ENCODE measurements around the gene C16orf82.
"Not testable (repeated sequence)": the region's sequence is repeated elsewhere in the genome, so short reads cannot be mapped to it uniquely, and the experiment has no call there.

Gene C16orf82

DNA sequence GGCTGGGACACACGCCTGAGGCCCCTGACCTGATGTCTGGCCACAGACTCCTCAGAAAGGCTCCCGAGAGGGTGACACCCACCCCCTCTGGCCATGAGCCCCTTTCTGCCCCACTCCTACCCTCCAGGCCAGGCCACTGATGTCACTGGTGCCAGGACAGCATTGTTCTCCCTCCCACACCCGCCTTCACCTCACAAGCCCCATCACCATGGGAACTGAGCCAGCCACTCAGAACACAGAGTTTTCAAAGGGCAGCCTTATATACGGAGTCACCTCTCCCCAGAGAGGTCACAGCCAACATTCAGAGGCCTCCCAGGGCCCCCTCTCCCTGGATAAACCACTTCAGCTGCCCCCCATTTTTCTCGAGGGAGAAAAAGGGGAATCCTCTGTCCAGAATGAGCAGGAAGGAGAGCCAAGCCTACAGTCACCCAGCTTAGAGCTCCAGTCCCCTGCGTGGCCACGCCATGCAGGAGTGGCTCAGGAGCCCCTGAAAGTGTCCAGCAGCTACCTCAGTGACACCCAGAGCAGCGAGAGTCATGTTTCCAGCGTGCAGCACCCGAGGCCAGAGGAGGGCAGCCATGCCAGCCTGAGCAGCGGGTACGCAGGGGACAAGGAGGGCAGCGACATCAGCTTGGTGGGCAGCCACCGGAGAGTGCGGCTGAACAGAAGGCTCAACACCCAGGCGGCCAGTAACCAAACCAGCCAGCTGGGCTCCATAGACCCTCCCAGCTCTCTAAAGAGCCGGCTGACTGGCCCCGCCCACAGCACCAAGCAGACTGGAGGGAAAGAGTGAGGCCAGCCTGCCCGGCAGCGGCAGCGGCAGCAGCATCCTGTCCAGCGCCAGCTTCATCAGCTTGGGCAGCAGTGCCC, at the start of gene C16orf82:
Gene C16orf82 (plus strand): TSS at position 260 of the 870 bp plus-strand sequence.
- no peak for DNase-seq

DNA sequence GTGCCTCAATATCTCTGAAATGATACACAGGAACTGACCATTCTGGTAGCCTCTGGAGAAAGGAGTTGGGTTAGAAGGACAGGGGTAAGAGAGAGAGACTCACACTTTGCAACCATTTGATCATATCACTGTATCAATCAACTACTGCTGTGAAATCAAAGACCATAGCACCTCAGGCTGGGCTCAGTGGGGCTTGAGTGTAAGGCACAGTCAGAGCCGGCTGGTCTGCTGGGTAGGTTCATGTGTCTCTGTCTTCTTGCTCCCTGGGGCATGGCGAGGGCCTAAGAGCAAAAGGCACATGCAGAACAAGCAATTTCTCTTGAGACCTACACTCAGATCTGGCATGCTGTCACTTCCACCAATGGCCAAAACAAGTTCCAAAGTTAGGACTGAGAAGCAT, 46.7 kb upstream of the C16orf82 start:
- no peak for DNase-seq

DNA sequence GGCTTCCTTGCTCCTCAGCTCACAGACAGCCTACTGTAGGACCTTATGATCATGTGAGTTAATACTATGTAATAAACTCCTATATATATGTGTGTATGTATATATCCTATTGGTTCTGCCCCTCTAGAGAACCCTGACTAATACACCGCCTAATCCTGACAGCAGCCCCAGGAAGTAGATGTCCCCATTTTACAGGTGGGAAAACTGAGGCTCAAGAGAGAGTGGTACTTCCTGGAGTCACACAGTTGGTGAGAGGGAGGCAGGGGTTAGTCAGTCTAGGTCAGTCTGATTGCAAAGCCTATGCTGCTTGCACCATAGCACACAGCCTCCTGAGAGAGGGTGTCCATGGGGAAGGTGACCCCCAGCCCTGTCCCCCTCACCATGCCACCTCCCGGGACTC, 42.7 kb upstream of the C16orf82 start:
- no peak for DNase-seq

DNA sequence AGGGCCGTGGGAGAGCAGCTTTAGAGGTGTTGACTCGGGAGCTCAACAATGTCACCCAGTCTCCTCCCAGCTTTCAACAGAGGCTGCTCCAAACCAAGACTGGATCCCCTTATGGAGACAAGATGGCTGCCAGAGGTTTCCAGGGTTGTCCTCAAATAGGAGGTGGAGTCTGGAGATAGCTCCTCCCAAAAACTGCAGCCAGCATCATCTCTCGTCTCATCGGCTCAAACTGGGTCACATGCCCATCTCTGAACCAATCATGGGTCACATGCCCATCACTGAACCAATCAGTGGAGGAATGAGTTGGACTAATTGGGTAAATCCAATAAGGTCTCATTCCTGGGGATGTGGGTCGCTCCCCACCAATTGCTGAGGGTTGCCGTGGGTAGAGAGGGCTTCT, 41.1 kb upstream of the C16orf82 start:
- no peak for DNase-seq

DNA sequence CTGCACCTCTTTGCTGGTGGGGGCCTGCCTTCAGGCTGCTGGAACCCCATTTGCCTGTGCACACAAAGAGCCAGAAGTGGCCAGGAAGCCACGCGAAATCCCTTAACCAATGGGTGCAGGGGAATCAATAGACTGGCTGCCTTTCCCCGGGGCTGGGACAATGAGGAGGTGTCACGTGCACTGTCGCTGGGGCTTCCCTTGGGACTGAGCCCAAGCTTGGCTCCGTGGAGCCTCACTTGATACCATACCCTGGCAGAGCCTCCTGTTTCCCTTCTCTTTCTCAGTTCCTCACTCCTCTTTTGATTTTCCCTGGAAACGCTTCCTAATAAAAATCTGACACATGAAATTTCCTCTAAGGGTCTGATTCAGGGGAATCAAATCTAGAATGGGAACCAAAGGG, 38.8 kb upstream of the C16orf82 start:
- DNase-seq: no peak

DNA sequence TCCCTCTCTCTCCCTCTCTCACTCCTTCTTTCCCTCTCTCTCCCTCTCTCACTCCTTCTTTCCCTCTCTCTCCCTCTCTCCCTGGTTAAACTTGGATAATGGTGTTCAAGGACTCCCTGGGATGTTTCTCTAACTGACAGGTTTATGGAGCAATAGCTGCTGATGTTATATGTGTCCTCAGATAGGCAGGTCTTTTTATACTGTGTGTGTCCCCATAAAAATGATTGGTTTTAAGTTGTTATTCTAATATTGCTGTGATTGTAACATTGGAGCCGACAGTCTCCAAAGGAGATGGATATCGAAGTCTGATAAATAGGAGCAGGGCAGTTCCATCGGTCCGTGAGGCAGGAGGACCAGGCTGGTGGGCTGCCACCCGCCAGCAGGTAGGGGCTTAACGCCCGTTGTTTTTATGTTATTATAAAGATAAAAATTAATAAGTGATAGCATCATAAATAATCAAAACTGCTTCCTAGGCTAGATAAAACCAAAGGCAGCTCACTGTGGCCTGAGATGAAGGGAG, 38.1 kb upstream of the C16orf82 start:
- no peak for DNase-seq

DNA sequence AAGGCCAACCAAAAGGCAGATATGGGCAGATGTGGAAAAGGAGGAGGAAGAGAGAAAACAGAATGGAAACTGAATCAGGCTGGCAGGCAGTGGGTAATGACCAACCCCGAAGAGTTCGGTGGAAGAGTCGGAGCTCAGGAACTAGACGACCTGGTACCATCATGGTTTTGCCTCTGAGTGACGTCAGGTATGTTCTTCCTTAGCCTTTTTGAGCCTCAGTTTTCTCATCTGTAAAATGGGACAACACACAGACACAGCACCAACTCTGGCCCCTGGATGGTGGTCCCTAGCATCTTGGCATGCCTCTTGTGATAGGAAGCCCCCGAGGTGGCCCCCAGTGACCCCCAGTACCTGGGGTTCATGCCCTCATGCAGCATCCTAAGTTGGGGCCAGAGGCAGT, 37.2 kb upstream of the C16orf82 start:
- DNase-seq: no peak

DNA sequence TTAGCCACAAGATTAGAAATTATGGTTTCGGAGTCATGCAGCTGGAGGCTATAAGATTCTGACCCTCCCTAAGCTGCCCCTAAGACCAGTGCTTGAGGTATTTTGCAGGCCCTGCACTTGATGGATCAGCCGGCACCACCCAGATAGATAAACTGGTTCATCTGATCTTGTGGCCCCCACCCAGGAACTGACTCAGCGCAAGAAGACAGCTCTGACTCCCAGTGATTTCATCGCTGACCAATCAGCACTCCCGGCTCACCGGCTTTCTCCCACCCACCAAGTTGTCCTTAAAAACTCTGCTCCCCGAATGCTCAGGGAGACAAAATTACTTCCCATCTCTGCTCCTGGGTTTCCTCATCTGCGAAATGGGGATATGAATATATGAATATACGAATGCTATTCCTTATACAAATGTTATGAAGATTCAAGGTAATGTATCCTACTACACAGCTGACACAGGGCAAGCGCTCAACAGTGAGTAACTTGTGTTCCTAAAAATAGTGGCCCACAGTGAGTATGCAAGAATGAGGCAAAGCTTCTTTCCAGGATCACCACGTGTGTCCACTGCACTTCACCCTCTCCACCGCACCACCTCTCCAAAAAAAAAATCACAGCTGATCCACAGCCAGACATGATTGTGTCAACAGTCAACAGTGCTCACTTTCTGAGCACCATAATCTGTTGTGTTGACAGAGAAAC, 33.3 kb upstream of the C16orf82 start:
- DNase-seq: no peak

DNA sequence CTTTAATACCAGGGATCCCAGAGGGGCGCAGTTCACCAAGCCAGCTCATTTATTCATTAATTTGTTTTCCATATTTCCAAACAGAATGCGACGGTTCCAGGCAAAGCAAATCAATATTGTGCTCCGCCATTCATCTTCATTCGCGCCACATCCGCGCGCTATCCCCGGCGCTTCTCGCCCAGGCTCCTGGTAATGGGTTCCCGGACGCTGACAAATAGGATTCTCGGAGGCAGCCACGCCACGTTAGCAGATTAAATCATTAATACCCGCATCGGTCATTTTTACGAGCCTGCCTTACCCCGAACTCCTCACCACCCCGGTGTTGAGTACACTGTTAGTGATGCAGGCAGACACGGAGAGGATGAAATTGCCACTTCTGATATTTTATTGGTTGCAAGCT, 26.0 kb upstream of the C16orf82 start:
- DNase-seq: no peak

DNA sequence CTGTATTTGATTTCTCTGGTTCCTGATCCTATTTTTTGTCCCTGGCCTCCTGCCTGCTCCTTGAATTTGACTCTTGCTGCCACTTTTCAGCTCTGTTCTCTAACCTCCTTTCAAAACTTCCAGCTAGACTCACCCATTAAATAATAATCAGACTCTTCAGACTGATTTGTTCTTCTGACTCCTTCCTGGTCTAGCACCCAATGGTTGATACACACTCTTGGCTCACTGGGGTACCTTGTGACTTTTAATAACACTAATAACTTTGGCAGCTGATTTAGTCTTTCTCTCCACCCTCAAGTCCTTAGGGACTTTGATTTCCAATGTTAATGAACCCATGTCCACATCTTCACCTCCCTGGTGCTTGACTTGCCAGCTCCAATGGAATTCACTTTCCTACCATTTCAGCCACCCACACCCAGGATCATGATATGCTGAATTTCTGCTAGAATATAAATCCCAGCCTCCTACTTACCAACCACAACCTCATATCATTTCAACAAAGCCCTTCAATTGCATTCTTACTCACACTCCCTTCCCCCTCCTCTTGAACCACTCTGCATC, 19.7 kb upstream of the C16orf82 start:
- no peak for DNase-seq

DNA sequence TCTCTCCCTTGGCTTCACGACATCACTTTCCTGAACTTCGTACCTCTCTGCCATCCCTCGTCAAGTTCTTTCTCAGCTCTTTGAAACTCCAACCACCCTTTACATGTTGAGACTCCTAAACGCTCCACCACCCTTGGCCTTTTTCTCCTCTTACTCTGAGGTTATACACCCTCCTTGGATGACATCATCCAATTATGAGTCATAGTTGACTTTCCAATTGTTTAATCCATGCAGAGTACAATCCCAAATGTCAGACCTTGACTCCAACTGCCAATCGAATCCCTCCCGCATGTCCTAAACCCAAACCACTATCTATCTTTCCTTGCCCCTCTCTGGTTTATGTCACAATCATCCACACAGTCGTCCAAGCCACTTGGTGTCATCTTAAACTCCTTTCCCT, 18.4 kb upstream of the C16orf82 start:
- DNase-seq: no peak

DNA sequence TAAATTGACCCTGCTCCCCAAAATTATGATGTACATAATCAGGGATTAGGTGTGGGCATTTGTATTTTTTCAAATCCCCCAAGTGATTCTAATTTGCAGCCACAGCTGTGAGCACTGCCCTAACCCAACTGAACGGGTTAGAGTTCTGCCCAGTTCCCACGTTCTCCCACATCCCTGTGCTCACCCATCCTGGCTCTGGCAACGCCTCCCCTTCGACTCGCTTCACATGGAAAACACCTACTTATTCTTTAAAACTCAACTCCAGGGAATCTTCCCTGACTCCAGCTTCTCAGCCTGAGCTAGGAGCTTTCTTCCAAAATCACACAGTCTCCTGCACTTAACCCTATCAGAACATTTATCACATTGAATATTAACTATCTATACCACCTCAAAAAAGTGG, 17.6 kb upstream of the C16orf82 start:
- DNase-seq: no peak

DNA sequence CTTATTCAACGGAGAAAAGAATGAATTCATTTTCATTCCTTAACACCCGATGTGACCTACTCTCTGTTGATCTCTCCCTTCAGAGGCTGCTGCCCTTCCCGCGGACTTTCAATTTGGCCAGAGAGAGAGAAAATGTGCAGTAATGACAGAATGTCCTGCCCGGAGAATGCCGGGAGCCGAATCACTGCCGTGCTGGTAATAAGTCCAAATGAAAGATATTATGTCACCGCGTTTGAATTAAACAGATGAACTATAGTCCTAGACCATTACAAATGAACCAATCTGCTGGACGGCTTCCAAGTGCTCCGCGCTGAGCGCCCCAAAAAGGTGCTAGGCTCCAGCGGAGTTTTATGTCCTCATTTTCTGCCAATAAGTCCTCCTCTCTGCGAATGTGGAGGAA, 14.7 kb upstream of the C16orf82 start:
- DNase-seq: no peak

DNA sequence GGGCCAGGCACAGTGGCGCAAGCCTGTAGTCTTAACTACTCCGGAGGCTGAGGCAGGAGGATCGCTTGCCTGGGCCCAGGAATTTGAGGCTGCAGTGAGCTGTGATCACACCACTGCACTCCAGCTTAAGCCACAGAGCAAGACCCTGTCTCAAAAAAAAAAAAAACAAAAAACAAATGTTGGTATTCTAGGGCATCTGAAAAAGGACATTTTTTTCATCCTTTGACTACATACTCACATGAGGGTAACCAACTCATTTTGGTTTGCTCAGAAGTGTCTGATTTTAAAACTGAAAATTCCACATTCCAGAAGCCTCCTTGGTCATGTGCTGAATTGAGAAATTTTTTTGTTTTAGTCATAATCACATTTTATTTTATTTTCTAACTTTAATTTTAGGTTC, 12.7 kb upstream of the C16orf82 start:
- no peak for DNase-seq

DNA sequence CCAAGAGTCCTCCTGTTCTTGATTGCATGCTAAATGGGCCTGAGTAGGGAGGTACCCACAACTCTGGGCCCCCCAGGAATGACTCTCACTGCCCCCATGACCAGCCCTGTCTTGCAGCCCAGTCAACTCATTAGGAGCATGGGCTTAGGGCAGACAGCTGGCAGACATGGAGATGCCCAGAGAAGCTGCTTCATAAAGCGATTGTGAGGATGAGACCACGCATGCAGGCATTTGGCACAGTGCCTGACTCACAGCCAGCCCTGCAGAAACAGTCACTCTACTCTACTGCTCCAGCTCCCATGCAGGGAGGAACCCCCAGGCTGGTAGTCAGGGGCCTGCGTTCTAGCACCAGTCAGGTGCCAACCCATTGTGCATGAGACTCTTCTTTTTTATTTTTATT, 8.4 kb upstream of the C16orf82 start:
- no peak for DNase-seq

DNA sequence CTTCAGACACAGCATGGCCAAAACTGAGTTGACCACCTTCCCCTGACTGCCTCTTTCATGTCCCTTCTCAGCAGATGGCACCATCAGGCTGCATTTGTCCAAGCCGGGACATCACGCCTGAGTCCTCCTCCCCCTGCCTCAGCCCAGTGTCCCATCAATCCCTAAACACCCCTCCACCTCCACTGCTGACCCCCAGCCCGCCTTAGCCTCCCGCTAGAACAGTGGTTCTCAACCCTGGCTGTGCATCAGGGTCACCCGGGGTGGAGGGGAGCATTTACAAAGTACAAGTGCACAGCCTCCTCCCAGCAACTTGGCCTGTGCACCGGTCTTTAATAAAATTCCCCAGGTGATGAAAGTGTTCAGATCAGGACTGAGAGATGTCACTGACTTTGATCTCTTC, 4.0 kb downstream of the C16orf82 start:
- DNase-seq: no peak

DNA sequence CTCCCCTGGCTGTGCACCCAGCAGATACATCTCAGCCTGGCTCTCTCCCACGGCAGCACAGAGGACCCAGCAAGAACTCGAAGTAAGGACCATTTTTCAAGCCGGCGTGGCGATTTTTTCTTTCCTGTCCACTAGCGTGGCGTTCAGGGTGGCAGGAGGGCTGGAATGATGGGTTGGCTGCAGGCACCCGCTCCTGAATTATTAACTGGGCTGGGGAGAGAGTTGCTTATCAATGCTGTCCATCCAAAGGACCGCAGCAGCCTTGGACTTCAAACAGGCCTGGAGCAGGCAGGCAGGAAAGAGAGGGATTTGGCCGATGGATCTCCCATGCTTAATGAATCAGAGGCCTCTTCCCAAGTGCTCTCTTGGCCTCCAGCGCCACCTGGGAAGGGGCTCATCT, 7.0 kb downstream of the C16orf82 start:
- DNase-seq: no peak

DNA sequence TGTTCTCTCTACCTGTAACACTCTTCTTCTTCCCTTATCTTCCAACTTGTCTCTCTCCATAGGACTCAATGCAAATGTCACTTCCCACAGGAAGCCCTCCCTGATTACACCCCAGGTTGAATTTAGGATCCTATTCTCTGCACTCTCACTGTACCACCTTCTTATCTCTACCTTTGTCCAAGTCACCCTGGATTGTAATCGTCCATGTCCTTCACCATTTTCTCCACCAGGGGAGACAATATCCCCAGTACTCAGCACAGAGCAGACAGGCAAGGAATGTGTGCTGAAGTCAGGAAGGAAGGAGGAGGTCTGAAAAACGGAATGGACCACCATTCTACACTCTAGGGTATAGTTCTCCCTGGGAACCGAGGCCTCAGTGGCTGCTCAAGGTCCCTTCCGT, 14.2 kb downstream of the C16orf82 start:
- no peak for DNase-seq

DNA sequence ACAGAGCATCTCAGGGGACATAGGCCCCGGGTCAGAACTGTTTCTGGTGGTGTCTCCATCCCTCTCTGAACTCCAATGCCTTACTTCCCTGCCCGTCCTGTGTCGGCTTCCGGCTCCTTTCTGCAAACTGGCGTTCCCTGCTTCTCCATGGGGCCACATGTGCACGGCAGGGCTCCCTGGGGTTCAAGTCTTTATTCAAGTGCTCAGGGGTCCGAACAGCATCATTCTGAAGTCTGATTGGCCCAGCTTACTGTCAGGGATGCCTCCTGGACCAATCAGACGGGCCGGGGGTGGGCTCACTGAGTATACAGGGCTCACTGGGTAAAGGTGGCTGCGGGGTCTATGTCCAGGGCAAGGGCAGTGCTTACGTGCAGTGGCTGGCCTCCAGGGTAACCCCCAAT, 17.1 kb downstream of the C16orf82 start:
- DNase-seq: no peak

DNA sequence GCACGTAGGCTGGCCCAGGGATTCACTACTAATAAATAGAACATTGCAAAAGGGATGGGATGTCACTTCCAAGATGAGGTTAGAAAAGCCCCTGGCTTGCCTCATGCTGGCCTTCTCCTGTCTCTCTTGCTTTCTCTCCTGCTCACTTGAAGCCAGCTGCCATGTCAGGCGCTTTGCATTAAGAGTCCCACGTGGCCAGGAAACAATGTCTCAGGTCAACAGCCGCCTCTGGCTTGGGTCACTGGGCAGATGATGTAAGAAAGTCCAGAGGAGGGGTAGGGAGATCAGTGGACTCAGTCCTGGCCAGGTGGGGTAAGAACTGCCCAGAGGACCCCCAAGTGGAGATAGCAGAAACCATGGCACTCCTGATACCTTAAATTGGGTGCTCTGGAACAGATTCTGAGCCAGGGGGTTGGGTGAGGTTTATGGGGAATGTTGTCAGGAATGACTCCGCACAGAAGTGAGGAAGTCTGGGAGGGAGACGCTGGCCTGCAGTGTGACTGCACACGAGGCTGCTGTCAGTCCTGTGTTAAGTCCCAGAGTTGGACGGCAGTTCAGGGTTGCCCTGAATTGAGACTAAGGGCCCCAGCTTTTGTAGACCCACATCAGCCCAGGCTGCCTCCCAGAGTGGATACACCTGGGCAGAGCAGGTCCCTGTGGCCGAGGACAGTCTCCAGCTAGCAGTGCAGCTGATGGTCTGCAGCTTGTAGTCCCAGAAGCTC, 17.7 kb downstream of the C16orf82 start:
- DNase-seq: no peak

DNA sequence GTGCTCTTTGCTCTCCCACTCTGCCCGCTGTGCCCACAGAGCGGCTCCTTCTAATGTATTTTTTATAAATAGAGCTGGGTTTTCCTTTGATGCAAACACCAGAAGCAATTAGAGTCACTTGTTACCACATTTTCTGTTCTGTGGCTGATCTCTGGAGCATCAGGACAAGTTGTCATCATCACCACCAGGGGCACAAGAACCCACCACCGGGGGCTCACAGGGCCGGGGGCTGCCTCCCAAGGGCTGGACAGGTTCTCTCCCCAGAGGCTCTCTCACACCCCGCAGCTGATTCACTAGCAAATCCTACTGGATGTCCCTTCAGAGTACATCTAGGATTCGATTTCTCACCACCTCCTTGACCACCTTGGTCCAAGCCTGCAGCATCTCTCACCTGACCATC, 18.5 kb downstream of the C16orf82 start:
- DNase-seq: no peak

DNA sequence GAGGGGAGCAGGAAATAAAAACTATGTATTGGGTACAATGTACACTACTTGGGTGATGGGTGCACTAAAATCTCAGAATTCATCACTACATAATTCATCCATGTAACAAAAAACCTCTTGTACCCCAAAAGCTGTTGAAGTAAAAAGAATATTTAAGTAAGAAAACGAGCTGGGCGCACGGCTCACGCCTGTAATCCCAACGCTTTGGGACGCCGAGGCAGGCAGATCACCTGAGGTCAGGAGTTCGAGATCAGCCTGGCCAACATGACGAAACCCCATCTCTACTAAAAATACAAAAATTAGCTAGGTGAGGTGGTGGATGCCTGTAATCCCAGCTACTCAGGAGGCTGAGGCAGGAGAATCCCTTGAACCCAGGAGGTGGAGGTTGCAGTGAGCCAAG, 19.3 kb downstream of the C16orf82 start:
- not testable (repeated sequence) for DNase-seq

DNA sequence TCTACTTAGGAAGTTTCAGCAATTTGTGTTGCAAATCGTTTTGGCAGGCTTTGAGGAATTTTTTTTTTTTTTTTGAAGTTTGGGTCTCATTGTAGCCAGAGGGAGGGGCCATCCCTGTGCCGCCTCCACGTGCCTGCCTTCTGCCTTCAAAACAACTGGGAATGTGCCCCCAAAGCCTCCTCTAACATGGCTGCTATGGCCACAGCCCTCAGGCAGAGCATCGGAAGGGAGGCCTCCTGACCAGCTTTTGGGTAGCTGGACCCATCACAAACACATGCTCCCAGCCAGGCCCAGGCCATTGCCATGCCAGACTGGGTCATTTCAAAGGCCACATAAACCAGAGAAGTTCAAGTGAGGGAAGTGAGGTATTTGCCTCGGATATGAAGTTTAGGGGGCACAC, 21.5 kb downstream of the C16orf82 start:
- DNase-seq: no peak
